DMS 273 (cell line): Measurements from ENCODE around the gene MDP1.

Experiments
- DNase-seq: peaks from one replicate; lab custom pipeline; 2025; ENCODE audit not compliant: unreplicated experiment; lab: John Stamatoyannopoulos, UW

MDP1 gene

DNA sequence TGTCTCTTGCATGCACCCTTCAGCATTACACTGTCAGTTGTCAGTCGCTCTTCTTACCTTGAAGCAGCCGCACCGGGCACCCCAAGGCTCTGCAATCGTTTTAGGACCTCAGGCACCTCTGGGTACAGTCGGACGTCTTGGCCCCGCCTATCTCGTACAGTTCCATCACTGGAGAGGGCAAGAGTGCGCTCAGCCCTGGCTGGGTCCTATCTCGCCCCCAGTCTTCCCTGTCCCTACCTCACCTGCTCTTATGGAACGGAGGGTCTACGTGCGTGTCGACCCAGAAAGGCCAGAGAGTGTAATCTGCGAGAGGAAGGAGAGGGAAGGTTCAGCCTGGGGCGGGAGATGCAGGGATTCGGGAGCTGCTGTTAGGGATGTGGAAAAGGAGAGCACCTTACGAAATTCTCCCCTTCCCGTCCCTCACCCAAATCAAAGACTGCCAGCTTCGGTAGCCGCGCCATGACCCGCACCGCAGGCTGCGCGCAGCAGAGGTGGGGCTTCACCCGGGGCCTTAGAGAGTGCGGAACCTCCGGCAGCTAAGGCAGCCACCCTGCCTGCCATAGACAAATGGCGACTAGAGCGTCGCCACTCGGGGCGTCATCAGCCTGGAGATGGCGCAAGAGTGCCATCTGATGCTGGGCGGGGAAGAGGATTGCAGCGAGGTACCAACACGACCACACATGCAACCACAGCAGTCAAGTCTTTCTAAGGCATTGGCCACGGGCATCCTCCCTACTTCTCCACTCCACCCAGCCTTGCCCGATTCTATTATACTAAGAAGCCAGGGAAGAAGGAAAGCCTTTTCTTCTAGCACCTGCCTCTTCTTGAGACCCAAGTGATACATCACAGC is at the start of gene MDP1:
TSS of gene MDP1 (minus strand) at position 572 of the 850 bp plus-strand sequence. CDS start at position 461, 111 bp downstream.
- peak; percentile 94 for DNase-seq

DNA sequence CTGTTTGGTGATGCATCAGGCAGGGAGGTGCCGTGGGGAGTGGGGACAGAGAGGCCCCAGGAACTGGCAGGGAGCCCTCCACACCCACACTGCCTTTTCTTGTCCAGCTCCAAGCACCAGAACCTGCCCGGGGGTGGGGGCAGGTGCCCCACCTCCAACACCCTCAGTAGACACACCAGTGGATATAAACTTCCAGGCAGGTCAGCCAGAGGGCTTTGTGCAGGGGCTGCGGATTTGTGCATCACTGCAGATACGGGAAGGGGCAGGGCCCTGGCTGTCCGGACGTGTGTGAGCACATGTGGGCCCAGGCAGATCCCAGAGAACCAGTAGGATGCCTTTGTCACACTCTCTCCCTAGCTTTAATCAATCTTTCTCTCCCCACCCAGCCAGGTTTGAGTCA is 48.4 kb upstream of the MDP1 start:
- no peak for DNase-seq

DNA sequence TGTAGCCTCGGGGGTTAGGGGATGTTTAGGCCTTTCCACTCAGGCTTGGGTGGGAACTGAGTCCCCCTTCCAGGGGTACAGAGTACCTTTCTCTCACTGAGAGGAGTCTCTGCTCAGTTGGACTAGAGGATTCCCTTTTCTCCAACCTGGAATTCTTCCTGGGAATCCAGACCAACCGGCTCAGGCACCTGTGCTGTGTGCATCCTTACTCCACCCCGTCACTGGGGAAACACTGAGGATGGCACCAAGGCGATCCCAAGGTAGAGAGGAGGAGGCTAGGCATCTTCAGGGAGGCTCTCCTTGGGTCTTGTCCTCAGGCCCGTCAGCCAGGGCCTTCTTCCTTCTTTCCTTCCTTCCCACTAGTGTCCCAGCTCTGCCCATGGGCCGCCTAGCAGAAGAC is 48.0 kb upstream of the MDP1 start:
- no peak for DNase-seq

DNA sequence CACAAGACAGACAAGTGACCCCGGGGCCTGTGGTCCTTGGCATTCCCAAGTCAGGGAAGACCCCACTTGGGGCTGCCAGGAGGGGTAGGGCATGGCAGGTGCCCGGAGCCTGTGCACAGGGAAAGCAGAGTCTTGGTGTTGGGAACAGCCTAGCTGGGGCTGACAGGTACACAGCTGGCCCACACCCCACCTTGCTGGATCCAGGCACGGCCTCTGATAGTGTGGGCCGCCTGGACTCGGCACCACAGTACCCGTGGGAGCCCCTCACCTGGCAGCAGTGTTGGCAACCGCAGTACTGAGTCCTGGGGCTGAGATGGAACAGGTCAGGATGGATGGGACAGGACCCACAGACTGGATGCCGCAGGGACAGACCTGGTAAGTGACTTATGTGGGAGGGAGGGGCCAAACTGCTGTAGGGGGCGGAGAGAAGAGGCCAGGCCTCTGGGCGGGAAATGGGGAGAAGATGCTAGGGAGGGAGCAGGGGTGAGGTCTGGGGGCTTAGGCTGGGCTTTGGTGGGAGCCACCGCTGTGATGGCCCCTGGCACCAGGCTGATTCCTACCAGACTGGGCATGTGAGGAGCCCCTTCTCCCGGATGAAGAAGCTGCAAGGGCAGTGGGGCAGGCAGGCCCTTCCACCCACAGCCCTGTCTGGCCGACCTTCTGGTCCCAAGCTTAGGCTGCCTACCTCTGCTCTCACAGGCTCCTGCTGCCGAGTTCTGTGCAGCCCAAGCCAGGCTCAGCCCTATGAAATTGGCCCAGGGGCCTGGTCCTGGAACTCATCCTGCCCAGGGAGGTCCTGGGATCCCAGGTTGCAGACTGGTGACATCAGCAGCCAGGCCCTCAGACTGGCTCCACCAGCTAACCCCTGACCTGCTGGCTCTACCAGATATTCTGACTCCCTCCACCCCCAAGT is 47.2 kb upstream of the MDP1 start, which contains the start of gene TGM1:
TSS of gene TGM1 (minus strand) at position 357 of the 913 bp plus-strand sequence. CDS start 825 bp downstream, outside the sequence.
- DNase-seq = no peak

DNA sequence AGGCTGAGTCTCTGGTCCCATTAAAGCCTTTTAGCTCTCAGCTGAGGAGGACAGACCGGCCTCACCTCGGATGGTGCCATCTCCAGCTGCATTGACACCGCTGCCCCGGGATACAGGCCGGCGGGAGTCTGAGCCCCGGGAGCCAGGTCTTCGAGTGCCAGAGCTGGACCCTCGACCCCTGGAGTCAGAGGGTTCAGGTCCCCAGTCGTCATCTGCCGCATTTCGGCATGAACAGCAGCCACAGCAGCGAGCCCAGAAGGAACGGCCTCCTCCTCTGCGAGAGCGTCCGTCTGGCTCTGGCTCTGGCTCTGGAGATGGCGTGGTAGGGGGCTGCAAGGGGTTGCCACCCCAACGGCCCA is 46.1 kb upstream of the MDP1 start:
- no peak for DNase-seq

DNA sequence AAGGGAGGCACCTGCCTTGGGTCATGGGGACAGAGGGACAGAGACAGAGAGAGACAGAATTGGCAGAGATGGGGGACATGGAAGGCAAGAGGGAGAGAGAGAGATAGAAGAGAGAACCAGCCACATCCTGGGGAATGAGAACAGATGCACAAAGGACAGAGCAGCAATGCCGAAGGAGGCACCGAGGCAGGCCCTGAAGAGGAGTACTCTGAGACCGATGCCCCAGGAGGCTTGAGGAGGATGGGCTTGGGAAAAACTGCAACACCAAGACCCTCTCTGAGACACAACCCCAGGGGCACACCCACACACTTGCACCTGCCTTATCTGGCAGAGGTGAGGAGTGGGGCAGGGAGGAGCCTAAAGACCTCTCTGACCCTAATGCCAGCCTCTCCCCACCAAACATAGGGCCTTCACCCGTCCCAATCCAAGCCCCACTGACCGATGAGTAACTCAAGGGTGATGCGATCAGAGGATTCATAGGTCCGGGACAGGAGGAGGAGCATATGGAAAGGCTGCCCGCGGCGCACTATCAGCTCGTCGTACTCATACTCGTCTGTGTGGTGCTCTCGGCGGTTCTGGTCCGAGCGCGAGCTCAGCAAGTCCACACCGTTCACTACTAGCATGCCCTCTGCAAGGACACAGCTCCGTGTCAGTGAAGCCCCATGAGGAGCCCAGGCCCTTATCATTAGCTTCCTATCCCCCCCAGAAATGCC is 45.5 kb upstream of the MDP1 start:
- no peak for DNase-seq

DNA sequence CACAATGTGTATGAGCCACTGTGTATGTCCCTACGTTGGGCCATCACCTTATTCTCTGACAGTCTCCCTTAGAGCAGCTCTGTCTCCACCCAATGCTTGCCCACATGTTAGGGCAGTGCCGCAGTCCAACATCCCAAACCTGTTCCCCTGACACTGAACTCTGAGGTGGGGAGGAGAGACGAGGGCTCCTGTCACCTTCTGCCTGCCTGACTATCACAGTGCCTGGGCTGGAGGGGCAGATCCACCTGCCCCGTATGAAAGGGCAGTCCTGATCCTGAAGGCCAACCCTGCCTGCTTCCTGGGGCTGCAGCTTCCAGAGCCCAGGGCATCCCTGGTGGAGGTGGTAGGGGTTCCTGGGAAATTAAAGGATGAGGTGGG is 44.9 kb upstream of the MDP1 start:
- no peak for DNase-seq

DNA sequence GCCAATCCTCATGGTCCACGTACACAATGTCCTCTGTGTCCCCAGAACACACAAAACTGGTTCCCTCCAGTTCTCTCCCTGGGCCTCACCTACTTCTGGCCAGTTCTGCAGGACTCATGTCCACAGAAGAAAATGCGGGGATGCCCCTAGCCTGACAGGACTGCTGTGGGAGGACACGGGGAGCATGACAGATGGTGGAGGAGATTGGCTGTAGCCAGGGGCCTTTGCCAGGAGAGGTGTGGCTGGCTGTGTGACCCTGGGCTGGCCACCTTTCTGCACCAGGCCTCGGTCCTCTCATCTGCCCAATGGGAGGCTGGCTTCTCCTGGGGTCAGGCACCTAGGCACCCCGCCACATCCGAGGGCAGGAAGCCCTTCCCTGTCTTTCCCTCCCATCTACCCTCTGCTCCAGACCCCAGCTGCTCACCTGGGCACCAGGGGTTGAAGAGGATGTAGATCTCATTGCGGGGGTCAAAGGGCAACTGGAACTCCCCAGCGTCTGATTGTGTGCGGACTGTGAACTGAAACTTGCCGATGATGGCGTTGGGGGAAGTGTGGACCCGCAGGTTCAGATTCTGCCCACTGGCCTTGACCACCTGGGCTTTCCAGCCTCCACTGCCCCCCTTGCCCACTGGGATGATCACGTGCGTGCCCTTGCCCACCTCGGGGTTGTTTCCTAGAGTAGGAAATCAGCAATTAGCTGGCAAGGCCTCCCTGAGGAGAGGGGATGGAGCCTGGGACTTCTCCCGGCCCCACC is 44.3 kb upstream of the MDP1 start:
- no peak for DNase-seq

DNA sequence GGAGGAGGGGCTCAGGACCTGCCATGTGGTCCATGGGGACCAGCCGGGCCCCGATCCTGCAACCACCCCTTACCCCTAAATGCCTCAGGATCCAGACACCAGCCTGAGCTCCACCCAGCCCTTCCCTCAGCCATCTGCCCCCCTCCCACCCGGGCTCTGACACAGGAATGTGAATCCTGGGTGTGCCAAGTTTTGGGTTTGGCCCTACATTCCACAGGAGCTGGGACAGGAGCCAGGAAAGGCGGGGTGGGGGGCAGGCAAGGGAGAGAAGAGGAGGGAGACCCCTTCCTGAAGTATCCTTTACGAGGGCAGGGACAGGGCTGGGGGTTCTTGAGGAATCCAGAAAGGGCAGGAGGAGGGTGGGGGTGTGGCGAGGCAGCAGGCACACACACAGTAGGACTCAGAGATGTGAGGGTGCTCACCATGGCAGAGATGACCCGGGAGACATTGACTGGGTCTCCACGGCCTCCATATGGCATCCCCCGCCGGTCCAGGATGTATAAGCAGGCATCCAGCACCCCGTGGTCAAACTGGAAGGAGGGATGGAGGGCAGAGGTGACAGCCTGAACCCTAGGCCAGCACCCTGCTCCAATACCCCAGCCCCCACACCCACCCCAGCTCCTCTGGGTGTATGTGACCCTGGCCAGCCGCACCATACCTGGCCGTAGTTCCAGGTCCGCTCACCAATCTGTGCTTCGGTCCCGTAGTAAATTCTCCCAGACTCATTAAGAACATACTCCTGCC is 43.6 kb upstream of the MDP1 start:
- no peak for DNase-seq

DNA sequence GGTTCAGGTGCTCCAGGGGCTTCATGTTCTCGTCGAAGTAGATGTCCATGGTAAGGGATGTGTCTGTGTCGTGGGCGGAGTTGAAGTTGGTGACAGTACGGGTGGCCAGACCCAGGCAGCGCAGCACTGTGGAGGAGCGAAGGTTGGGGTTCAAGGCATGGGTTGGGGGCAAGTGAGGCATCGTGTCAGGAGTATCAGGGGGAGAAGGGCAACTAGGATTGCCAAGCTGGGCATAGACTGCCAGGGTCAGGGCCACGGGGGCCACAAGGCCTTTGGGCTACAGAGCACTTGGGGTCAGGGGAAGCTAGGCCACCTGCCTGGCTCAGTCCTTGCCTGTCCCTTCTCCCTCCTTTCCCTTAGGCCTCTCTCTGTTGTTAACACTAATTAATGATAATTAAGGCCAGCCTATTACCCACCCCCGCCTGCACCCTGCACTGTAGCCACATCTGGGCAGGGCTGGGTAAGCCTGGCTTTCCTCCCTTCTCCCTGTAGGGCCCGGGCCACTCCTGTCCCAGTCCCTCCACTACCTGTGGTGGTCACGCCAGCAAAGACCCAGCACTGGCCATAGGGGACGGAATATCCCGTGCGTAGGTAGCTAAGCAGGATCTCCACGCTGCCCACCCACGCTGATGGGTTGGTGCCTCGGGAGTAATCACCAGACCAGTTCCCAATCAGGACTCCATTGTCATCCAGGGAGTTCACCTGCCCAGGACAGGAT is 42.8 kb upstream of the MDP1 start:
- no peak for DNase-seq

DNA sequence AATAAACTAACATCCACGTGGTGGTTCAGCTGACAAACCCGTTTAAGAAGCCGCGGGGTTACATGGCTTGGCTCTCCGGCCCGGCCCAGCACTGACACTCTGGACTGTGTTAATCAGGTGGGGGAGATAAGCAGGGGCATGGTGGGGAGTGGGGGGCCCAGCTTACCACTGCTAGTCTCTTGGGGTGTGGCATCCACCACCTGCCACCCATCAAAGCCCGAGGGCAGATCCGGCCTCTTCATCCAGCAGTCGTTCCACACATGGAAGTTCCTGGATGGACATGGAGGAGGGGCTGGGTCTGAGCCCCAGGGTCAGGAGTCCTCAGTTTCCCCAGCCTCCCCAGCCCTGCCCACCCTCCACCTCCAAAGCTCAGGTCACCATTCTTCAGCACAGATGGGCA is 42.3 kb upstream of the MDP1 start:
- DNase-seq = no peak

DNA sequence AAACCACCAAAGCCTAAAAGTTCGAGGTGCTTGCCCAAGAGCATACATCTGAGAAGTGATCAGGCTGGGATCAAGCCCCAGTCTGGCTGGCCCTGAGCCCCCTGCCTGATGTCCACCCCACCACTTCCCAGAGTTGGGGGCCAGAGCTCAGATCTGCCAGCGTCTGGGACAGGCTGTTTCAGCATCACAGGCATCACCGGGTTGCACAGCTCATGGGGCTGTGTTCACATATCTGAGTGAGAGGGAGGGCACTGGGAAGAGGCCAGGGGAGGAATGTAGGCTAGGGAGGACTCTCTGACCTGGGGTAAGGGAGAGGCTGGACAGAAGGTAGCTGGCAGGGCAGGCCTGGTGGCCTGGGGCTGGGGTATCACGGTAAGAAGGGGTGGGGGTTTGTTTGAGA is 41.1 kb upstream of the MDP1 start:
- DNase-seq = no peak

DNA sequence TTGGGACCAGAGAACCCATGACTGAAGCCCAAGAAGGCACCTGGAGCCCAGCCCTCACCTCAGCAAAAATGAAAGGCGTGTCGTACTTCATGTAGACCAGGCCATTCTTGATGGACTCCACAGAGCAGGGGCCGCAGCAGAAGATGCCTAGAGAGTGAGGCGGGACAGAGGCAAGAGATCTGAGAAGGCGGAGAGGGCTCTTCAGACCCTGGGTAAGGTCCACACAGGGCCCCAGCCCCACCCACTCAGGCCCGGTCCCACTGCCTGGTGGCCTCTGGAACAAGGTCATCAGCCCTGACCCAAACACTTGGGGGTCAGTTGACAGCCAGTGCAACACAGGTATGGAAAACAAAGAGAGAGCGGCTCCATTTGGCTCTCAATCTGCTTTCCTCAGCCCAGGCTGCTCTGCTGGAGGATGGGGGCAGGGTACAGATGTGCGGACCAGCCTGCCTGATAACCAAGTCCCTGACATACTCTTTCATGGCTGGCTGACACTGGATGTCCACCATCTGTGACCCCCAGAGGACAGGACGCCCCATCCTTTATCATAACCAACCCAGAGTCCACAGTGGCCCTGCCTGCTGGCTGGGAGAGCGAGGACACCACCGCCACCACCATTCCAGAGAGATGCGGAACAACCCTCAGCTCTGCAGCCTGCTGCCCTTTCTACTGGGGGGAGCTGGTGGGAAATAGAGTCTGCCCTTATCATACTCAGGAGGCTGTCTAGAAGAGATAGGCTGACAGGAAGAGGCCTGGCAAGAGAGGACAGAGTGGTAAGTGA is 40.3 kb upstream of the MDP1 start:
- DNase-seq = no peak

DNA sequence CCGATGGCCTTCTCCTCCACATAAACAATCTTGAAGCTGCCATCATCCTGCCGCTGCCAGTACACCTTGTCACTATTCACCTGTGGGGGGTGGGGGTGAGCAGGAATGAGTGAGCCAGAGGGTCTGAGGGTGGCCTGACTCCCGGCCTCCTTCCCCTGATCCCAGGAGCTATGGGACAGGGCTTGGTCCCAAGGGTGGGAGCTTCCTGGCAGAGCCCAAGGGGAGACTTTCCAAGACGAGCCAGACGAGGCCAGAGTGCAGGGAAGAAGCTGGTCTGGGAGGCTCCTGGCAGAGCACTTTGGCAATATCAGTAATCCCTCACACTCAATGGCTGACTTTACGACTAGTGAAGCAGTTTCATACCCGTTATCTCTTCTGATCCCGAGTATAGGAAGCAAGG is 39.6 kb upstream of the MDP1 start:
- DNase-seq = no peak

DNA sequence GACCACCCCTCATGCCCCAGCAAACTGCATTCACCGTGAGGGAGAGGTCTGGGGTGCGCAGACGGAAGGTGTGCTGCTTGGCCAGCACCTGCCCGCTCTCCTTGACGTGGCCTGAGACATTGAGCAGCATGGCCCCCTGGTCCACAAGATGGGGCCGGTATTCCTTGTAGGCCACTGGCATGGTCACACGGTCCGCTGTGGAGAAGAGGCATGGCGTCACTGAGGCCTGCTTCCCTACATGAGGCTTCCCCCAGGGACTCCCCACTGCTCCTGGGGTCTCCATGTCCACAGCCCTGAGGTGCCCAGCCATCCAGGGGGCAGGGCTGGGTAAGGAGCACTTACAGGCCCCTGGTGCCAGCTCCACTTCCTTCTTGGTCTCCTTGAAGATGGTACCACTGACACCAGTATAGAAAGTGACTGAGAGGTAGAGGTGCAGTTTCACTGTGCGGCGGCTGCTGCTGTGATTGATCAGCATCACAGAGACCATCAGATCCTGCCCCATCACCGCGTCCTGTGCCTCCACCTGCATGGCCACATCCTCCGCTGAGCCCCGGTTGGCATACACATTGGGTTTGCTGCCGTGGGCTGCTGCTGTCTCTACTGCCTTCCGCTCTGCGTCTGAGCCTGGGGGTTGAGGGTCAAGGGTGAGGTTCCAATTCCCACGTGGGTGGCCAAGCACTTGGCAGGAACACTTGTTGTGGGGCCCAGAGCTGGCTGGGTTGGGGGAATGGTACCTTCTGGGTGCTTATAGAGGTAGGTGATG is 38.9 kb upstream of the MDP1 start:
- no peak for DNase-seq

DNA sequence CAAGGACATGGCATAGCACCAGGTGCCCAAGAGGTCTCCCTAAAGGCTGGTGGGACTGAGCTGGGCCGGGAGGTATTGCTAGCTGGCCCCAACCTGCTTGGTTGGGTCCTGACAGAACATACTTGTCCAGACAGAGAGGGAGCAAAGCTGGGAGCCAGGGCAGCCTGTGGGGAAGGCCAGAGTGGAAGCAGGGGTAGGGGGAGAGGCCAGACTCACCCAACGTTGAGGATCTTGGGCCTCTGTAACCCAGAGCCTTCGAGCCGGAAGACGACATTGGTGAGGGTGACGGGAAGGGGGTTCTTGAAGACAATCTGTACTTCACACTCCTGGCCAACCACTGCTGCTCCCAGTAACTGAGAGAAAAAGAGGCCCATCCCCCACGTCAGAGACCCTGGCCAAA is 38.1 kb upstream of the MDP1 start:
- DNase-seq = no peak

DNA sequence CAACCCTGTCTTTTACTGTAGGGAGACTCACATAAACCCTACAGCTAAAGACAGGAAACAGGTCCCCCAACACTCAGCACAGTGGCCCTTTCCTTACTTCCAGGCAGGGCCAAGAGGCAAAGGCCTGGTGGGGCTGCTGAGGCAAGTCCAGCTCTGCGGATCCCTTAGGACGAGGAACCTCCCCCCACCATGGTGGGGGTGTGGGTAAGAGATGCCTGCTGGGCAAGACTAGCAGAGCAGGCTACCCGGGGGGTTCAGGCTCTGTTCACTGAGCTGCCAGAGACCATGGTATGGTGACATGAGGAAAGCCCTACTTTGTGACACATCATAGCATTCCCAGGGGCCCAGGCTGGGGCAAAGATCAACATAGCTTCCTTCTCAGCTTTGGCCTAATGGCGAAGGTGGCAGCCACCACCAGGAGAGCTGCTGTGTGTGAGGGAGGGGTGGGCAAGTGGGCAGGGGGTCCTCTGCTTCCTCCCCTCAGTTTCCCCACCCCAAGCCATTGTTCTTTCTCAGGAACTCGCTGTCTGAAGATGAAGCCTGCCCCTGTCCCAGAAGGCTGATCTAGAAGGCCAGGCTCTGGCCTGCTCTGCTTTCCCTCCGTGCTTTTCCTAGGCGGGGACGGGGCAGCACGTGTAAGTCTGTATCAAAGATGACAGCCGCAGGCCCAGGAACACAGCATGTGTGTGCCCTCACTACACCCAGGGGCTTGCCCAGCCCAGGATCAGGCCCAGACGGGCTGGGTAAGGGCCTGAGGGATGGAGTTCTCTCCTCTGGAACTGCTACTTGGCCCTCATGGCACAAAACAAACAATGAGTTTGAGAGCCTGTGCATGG is 36.6 kb upstream of the MDP1 start:
- DNase-seq = no peak
